H1 (cell line): ENCODE data around the gene SELENOV. TPM values are rescaled to one million over a fixed set of nuclear protein-coding genes. Genes with fewer than 3 reads are reported as not detected.
A peak's percentile ranks its signal among the peaks of the same experiment; 100 is the strongest.

Source experiments
- CTCF ChIA-PET: fragments of 300-600 bp; sonication (Branson Sonifier 250); formaldehyde crosslinking; loops from one replicate; lab custom pipeline; 2021; ENCODE audit not compliant: partially characterized antibody; lab: Charles Lee
- POLR2A ChIA-PET: fragments of 300-600 bp; sonication (Branson Sonifier 250); formaldehyde crosslinking; loops from one replicate; lab custom pipeline; 2021; ENCODE audit warnings: inconsistent platforms; ENCODE audit not compliant: partially characterized antibody; lab: Charles Lee
- DNase-seq, 2 experiments: peaks; one replicate each; pipeline versions ENCODE4 v3.0.0 to v3.0.0-alpha.2; 2010 to 2022; ENCODE audit warnings: low spot score in 2 of 2, low read depth in 1 of 2, mixed read lengths in 1 of 2
- FAIRE-seq: peaks from 2 replicates; lab custom pipeline; 2011; peaks lifted over from hg19 to GRCh38; lab: Jason Lieb, UNC
- H2AFZ ChIP-seq: 2 replicates; pipeline ENCODE4 v1.8.1; 2012; ENCODE audit warnings: low read length, inconsistent platforms
- H2AK5ac ChIP-seq: 2 replicates; pipeline ENCODE4 v1.6.1; 2013; ENCODE audit warnings: low read depth, low read length
- H2BK120ac ChIP-seq: replicated peaks from 2 replicates; pipeline ENCODE3; 2013; ENCODE audit warnings: low read depth, low read length, inconsistent platforms
- H2BK12ac ChIP-seq: 2 replicates; pipeline ENCODE4 v1.6.1; 2013; ENCODE audit warnings: low read depth, low read length
- H2BK15ac ChIP-seq: 2 replicates; pipeline ENCODE4 v1.6.1; 2013; ENCODE audit warnings: low read length
- H2BK20ac ChIP-seq: 2 replicates; pipeline ENCODE4 v1.6.1; 2013; ENCODE audit warnings: low read length
- H2BK5ac ChIP-seq: 2 replicates; pipeline ENCODE4 v1.6.1; 2013; ENCODE audit warnings: low read depth, low read length
- H3K14ac ChIP-seq: 2 replicates; pipeline ENCODE4 v1.6.1; 2013; ENCODE audit warnings: inconsistent platforms; ENCODE audit not compliant: insufficient read length
- H3K18ac ChIP-seq: 2 replicates; pipeline ENCODE4 v1.6.1; 2013; ENCODE audit warnings: low read length; ENCODE audit errors: extremely low read depth
- H3K23ac ChIP-seq: 2 replicates; pipeline ENCODE4 v1.6.1; 2013; ENCODE audit warnings: inconsistent platforms; ENCODE audit not compliant: insufficient read length
- H3K23me2 ChIP-seq: 2 replicates; pipeline ENCODE4 v1.6.1; 2013; ENCODE audit warnings: low read depth, low read length
- H3K27ac ChIP-seq: 2 replicates; pipeline ENCODE4 v1.6.1; 2011; ENCODE audit warnings: low read depth, low read length, inconsistent platforms
- H3K27me3 ChIP-seq, 4 experiments: replicated peaks in 1 of 4; 1 replicate in 1 of 4; 2 replicates in 3 of 4; pipeline versions ENCODE4 v1.6.1 to v1.8.1; 2011 to 2013; ENCODE audit warnings: low read length in 3 of 4, mild to moderate bottlenecking in 3 of 4, inconsistent platforms in 2 of 4, mixed read lengths in 2 of 4, moderate library complexity in 1 of 4; ENCODE audit not compliant: control insufficient read depth in 3 of 4, insufficient read depth in 3 of 4; ENCODE audit errors: extremely low read depth in 1 of 4
- H3K36me3 ChIP-seq, 4 experiments: 2 replicates each; pipeline versions ENCODE4 v1.6.1 to v1.8.1; 2011 to 2013; ENCODE audit warnings: mild to moderate bottlenecking in 4 of 4, low read length in 3 of 4, moderate library complexity in 2 of 4, control low read depth in 1 of 4, inconsistent platforms in 1 of 4; ENCODE audit not compliant: insufficient read depth in 4 of 4, control insufficient read depth in 2 of 4
- H3K4ac ChIP-seq: replicated peaks from 2 replicates; pipeline ENCODE3; 2013; ENCODE audit warnings: low read length, low read depth, mixed read lengths, inconsistent platforms; ENCODE audit not compliant: insufficient read length
- H3K4me1 ChIP-seq, 4 experiments: replicated peaks in 1 of 4; 1 replicate in 1 of 4; 2 replicates in 3 of 4; pipeline versions ENCODE4 v1.6.1 to v1.8.1; 2011 to 2013; ENCODE audit warnings: low read length in 3 of 4, inconsistent platforms in 2 of 4, mixed read lengths in 1 of 4; ENCODE audit not compliant: insufficient read depth in 4 of 4, control insufficient read depth in 3 of 4
- H3K4me2 ChIP-seq, 2 experiments: 2 replicates each; pipeline versions ENCODE4 v1.6.1 to v1.8.1; 2011 to 2013; ENCODE audit warnings: low read depth in 2 of 2, low read length in 2 of 2, control low read depth in 1 of 2, inconsistent platforms in 1 of 2, mild to moderate bottlenecking in 1 of 2; ENCODE audit not compliant: insufficient read depth in 1 of 2
- H3K4me3 ChIP-seq, 4 experiments: fragments of 200-600, 300-600 bp in 1 of 4; sonication (generic), shearing (Covaris generic), sonication (Bioruptor Twin) in 1 of 4; 2 replicates each; pipeline versions ENCODE4 v1.5.1 to v1.8.1; 2011 to 2016; ENCODE audit warnings: low read length in 4 of 4, low read depth in 3 of 4, control low read depth in 2 of 4, inconsistent platforms in 2 of 4, mild to moderate bottlenecking in 2 of 4, mixed read lengths in 1 of 4, moderate library complexity in 1 of 4; ENCODE audit not compliant: insufficient read depth in 2 of 4; ENCODE audit errors: extremely low read depth in 1 of 4
- H3K56ac ChIP-seq: replicated peaks from 2 replicates; pipeline ENCODE3; 2013; ENCODE audit warnings: low read depth, mild to moderate bottlenecking, mixed read lengths, low read length, inconsistent platforms; ENCODE audit not compliant: insufficient read length
- H3K79me1 ChIP-seq: 2 replicates; pipeline ENCODE4 v1.6.1; 2013; ENCODE audit warnings: low read depth, low read length, control low read depth
- H3K79me2 ChIP-seq, 2 experiments: 2 replicates each; pipeline versions ENCODE4 v1.6.1 to v1.8.1; 2012 to 2013; ENCODE audit warnings: low read length in 2 of 2, mild to moderate bottlenecking in 2 of 2, inconsistent platforms in 1 of 2; ENCODE audit not compliant: insufficient read depth in 2 of 2, control insufficient read depth in 1 of 2
- H3K9ac ChIP-seq, 4 experiments: replicated peaks in 1 of 4; 1 replicate in 1 of 4; 2 replicates in 3 of 4; pipeline versions ENCODE4 v1.6.1 to v1.8.1; 2011 to 2013; ENCODE audit warnings: low read depth in 3 of 4, low read length in 3 of 4, control low read depth in 2 of 4, mild to moderate bottlenecking in 2 of 4, moderate library complexity in 2 of 4, inconsistent platforms in 1 of 4; ENCODE audit errors: extremely low read depth in 1 of 4
- H3K9me3 ChIP-seq, 2 experiments: 2 replicates each; pipeline versions ENCODE4 v1.6.1 to v1.8.1; 2012 to 2013; ENCODE audit warnings: mild to moderate bottlenecking in 2 of 2, moderate library complexity in 2 of 2, control low read depth in 1 of 2, inconsistent platforms in 1 of 2, low read depth in 1 of 2, low read length in 1 of 2, mixed read lengths in 1 of 2; ENCODE audit not compliant: insufficient read depth in 2 of 2
- H4K20me1 ChIP-seq, 2 experiments: replicated peaks in 1 of 2; 2 replicates each; pipeline versions ENCODE3 to v1.8.1; 2011 to 2013; ENCODE audit warnings: inconsistent platforms in 2 of 2, low read length in 2 of 2, mild to moderate bottlenecking in 1 of 2; ENCODE audit not compliant: insufficient read depth in 2 of 2, control insufficient read depth in 1 of 2
- H4K5ac ChIP-seq: 2 replicates; pipeline ENCODE4 v1.6.1; 2013; ENCODE audit warnings: low read length, low read depth, mixed read lengths, inconsistent platforms; ENCODE audit not compliant: insufficient read length
- H4K8ac ChIP-seq: 2 replicates; pipeline ENCODE4 v1.8.0; 2013; ENCODE audit warnings: mild to moderate bottlenecking, moderate library complexity, low read length, inconsistent platforms; ENCODE audit not compliant: insufficient read depth; ENCODE audit errors: extremely low read depth
- H4K91ac ChIP-seq: replicated peaks from 2 replicates; pipeline ENCODE3; 2013; ENCODE audit warnings: low read length, mixed read lengths, inconsistent platforms; ENCODE audit not compliant: insufficient read length
- BACH1 ChIP-seq: IDR thresholded peaks from 2 replicates; pipeline ENCODE4 v1.6.1; 2012; ENCODE audit warnings: low read length, improper control_type of control experiment
- BRCA1 ChIP-seq: IDR thresholded peaks from 2 replicates; pipeline ENCODE4 v1.6.1; 2012; ENCODE audit warnings: low read depth, low read length, improper control_type of control experiment
- CBX5 ChIP-seq: fragments of 300-800, 300-1000 bp; sonication (generic); IDR thresholded peaks from 2 replicates; pipeline ENCODE4 v1.7.1; 2016; ENCODE audit warnings: antibody characterized with exemption, low read length, low read depth
- CHD2 ChIP-seq: IDR thresholded peaks from 2 replicates; pipeline ENCODE4 v1.6.1; 2012; ENCODE audit warnings: low read length, improper control_type of control experiment
- JUND ChIP-seq: IDR thresholded peaks from 2 replicates; pipeline ENCODE4 v1.6.1; 2011; ENCODE audit warnings: mild to moderate bottlenecking, improper control_type of control experiment, low read length
- PHF8 ChIP-seq: fragments of 200-600 bp; sonication (generic); conservative IDR thresholded peaks from 2 replicates; pipeline ENCODE4 v1.7.1; 2012; ENCODE audit warnings: low read depth, mild to moderate bottlenecking, inconsistent platforms, low read length, moderate library complexity
- SIRT6 ChIP-seq: IDR thresholded peaks from one replicate; pipeline ENCODE4 v1.7.1; 2012; ENCODE audit warnings: low read length, inconsistent platforms
- SP4 ChIP-seq: IDR thresholded peaks from 2 replicates; pipeline ENCODE4 v1.6.1; 2012; ENCODE audit warnings: low read length, inconsistent platforms
- TEAD4 ChIP-seq: IDR thresholded peaks from 2 replicates; pipeline ENCODE4 v1.6.1; 2012; ENCODE audit warnings: low read depth, low read length, inconsistent platforms, mixed read lengths
- WGBS, 2 experiments: shearing (Covaris generic) in 1 of 2; methylation state at CpG; one replicate each; pipeline versions ENCODE4 v1.1.6 to v1.1.7; 2013 to 2015; ENCODE audit warnings: low lambda C conversion rate in 2 of 2, mixed read lengths in 2 of 2, inconsistent platforms in 1 of 2, low coverage in 1 of 2, missing lambda C conversion rate in 1 of 2; ENCODE audit not compliant: insufficient replicate concordance in 2 of 2, insufficient coverage in 1 of 2, insufficient read length in 1 of 2; ENCODE audit errors: extremely low coverage in 1 of 2, missing lambda C conversion rate in 1 of 2; 5-methylcytosine and 5-hydroxymethylcytosine counted together
- polyA plus RNA-seq, 7 experiments: library from polyadenylated mRNA; depleted of rRNA in 3 of 7; stranded (reverse) in 5 of 7; unstranded in 2 of 7; fragments of >200 nt in 5 of 7; fragments of 200-250 nt in 2 of 7; gene quantifications; 1 replicate in 5 of 7; 2 replicates in 1 of 7; 4 replicates in 1 of 7; pipeline versions ENCODE4 v1.2.1 to v1.2.3, GENCODE V29; 2011 to 2013; ENCODE audit warnings: missing spikeins in 2 of 7, mixed read lengths in 2 of 7
- total RNA-seq: library from RNA; stranded (reverse); fragmentation: NEBNext Ultra II Directional; extraction: Animal tissue kit (Norgen Biotek cat#: 25700); gene quantifications from 2 replicates; pipeline ENCODE4 v1.2.1, GENCODE V29; 2021

Gene SELENOV
- total and polyA plus RNA-seq, 2 of the 8 experiments (the other 6 are each of a cell fraction or from before 2014, with no cell fraction given), result 8.4 to 10.7 TPM

GRCh38 chr19:39539165-39539517, 24.2 kb downstream of the SELENOV start:
- Histone ChIP-seq H3K9ac (peak overlapping the region; percentile 75 to 88 (median 83); a peak in 6 of 7 replicates), H2BK5ac (peak overlapping the region; percentile 36), H2BK12ac (no peak overlapping the region; the same call in 1 of the 2 replicates), H2AFZ (peak overlapping the region; percentile 18; the same call in 1 of the 2 replicates), H3K36me3 (no peaks in the 10 kb centered on the region), H3K27ac (peak overlapping the region; percentile 82), H2BK120ac (peak overlapping the region; percentile 6), H2BK20ac (no peak overlapping the region), H3K18ac (peak overlapping the region; percentile 87), H4K5ac (no peak overlapping the region), H3K9me3 (no peaks in the 10 kb centered on the region), H3K14ac (no peak overlapping the region), H3K56ac (no peak overlapping the region), H4K91ac (peak overlapping the region; percentile 34), H2AK5ac (no peak overlapping the region), H3K23ac (peak overlapping the region; percentile 1), H3K79me1 (no peaks in the 10 kb centered on the region)
- WGBS, 2 experiments, result 8% methylated on average over 10 of the region's 10 CpGs; no CpG with 5 or more reads in 1 of the 2 experiments
- no peak for DNase-seq
- CTCF ChIA-PET, result interaction anchor here (0.7 to 3.6 kb wide), 7 partner anchors 14 to 132 kb away, joined by 3 to 15 read pairs (median 3); no protein-coding TSS in a partner anchor
- POLR2A ChIA-PET, result interaction anchor here (0.6 to 1.9 kb wide), 11 partner anchors 20 to 116 kb away, joined by 3 to 13 read pairs (median 4); partner anchors contain the start of genes RPS16 and SELENOV
- TF ChIP-seq JUND (no peak), CBX5 (no peak), SP4 (no peak), BACH1 (peak; percentile 85; the same call in 1 of the 2 replicates), PHF8 (no peak), BRCA1 (peak; percentile 60), SIRT6 (no peak), TEAD4 (peak; percentile 75), CHD2 (peak; percentile 90)
- TF ChIP-seq, all 59 proteins: peak for 4
- no peak for FAIRE-seq
- H3K4ac ChIP-seq, result no peak overlapping the region
- H2BK15ac ChIP-seq, result no peak overlapping the region
- H4K20me1 ChIP-seq, result no peaks in the 10 kb centered on the region
- H3K79me2 ChIP-seq, result peaks cover 0 to 14% of the 10 kb centered on the region in 2 experiments; a peak in 2 of 4 replicates
- peak overlapping the region; percentile 74 to 78 for H3K4me2 ChIP-seq
- H3K27me3 ChIP-seq, result no peaks in the 10 kb centered on the region
- peak overlapping the region; percentile 70 to 94 (median 92) for H3K4me3 ChIP-seq
- H3K4me1 ChIP-seq, result peaks cover 0 to 4% (median under 1%) of the 10 kb centered on the region in 4 experiments; a peak in 3 of 7 replicates
- peaks cover 2% of the 10 kb centered on the region for H3K23me2 ChIP-seq
- peak overlapping the region; percentile 85; the same call in 1 of the 2 replicates for H4K8ac ChIP-seq
